Measurements from ENCODE around the gene L2HGDH.

DNA sequence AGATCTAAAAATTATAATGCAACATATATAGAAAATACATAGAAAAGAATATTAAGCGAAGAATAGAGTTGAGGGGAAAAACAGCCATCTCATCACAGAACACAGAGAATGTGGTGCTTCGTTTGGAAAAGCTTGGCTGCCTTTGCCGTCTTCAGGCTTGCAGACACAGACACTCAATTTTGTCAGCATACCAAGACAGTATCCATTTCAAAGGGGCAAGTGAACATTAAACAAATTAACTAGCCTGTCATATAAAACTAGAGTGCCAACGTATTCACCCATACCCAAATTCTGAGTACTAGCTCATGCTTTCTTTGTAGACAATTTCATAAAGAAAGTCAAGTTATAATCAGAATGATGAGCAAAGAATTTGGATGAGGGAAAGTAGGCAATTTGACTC, 40.6 kb upstream of the L2HGDH start:
- TF ChIP-seq POLR2A (IDR thresholded peaks at IDR 0.05; ENCODE audit: borderline replicate concordance, extremely low read depth, insufficient read depth, insufficient read length) (no peak), EZH2phosphoT487 (IDR thresholded peaks at IDR 0.05; ENCODE audit: borderline replicate concordance) (no peak), POLR2AphosphoS5 (IDR thresholded peaks at IDR 0.05; ENCODE audit: low read depth, low read length) (no peak), EZH2 (IDR thresholded peaks at IDR 0.05) (no peak), ZNF274 (IDR thresholded peaks at IDR 0.05; ENCODE audit: low read depth, low read length) (no peak), JUND (IDR thresholded peaks at IDR 0.05) (no peak), EGR1 (IDR thresholded peaks at IDR 0.05; ENCODE audit: low read depth) (no peak)
- TF ChIP-seq, protein P1, sequence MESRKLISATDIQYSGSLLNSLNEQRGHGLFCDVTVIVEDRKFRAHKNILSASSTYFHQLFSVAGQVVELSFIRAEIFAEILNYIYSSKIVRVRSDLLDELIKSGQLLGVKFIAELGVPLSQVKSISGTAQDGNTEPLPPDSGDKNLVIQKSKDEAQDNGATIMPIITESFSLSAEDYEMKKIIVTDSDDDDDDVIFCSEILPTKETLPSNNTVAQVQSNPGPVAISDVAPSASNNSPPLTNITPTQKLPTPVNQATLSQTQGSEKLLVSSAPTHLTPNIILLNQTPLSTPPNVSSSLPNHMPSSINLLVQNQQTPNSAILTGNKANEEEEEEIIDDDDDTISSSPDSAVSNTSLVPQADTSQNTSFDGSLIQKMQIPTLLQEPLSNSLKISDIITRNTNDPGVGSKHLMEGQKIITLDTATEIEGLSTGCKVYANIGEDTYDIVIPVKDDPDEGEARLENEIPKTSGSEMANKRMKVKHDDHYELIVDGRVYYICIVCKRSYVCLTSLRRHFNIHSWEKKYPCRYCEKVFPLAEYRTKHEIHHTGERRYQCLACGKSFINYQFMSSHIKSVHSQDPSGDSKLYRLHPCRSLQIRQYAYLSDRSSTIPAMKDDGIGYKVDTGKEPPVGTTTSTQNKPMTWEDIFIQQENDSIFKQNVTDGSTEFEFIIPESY (IDR thresholded peaks at IDR 0.05; ENCODE audit: extremely low read depth, insufficient replicate concordance, low read length) = no peak
- TF ChIP-seq, protein P2, sequence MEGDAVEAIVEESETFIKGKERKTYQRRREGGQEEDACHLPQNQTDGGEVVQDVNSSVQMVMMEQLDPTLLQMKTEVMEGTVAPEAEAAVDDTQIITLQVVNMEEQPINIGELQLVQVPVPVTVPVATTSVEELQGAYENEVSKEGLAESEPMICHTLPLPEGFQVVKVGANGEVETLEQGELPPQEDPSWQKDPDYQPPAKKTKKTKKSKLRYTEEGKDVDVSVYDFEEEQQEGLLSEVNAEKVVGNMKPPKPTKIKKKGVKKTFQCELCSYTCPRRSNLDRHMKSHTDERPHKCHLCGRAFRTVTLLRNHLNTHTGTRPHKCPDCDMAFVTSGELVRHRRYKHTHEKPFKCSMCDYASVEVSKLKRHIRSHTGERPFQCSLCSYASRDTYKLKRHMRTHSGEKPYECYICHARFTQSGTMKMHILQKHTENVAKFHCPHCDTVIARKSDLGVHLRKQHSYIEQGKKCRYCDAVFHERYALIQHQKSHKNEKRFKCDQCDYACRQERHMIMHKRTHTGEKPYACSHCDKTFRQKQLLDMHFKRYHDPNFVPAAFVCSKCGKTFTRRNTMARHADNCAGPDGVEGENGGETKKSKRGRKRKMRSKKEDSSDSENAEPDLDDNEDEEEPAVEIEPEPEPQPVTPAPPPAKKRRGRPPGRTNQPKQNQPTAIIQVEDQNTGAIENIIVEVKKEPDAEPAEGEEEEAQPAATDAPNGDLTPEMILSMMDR (IDR thresholded peaks at IDR 0.05 in 2 of 3, conservative IDR thresholded peaks at IDR 0.05 in 1 of 3; ENCODE audit: borderline replicate concordance in 1 of 3, insufficient read depth in 1 of 3, low read depth in 2 of 3, low read length in 2 of 3) = no peak
- TF ChIP-seq, protein P3, sequence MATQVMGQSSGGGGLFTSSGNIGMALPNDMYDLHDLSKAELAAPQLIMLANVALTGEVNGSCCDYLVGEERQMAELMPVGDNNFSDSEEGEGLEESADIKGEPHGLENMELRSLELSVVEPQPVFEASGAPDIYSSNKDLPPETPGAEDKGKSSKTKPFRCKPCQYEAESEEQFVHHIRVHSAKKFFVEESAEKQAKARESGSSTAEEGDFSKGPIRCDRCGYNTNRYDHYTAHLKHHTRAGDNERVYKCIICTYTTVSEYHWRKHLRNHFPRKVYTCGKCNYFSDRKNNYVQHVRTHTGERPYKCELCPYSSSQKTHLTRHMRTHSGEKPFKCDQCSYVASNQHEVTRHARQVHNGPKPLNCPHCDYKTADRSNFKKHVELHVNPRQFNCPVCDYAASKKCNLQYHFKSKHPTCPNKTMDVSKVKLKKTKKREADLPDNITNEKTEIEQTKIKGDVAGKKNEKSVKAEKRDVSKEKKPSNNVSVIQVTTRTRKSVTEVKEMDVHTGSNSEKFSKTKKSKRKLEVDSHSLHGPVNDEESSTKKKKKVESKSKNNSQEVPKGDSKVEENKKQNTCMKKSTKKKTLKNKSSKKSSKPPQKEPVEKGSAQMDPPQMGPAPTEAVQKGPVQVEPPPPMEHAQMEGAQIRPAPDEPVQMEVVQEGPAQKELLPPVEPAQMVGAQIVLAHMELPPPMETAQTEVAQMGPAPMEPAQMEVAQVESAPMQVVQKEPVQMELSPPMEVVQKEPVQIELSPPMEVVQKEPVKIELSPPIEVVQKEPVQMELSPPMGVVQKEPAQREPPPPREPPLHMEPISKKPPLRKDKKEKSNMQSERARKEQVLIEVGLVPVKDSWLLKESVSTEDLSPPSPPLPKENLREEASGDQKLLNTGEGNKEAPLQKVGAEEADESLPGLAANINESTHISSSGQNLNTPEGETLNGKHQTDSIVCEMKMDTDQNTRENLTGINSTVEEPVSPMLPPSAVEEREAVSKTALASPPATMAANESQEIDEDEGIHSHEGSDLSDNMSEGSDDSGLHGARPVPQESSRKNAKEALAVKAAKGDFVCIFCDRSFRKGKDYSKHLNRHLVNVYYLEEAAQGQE (IDR thresholded peaks at IDR 0.05; ENCODE audit: low read depth) = no peak
- TF ChIP-seq, protein P4, sequence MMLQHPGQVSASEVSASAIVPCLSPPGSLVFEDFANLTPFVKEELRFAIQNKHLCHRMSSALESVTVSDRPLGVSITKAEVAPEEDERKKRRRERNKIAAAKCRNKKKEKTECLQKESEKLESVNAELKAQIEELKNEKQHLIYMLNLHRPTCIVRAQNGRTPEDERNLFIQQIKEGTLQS (IDR thresholded peaks at IDR 0.05) = no peak
- TF ChIP-seq, protein P5, sequence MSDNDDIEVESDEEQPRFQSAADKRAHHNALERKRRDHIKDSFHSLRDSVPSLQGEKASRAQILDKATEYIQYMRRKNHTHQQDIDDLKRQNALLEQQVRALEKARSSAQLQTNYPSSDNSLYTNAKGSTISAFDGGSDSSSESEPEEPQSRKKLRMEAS (IDR thresholded peaks at IDR 0.05) = no peak

Data from HCT116 (cell line).